ENCODE data around the gene CARD6. TPM values are rescaled to one million over a fixed set of nuclear protein-coding genes. Genes with fewer than 3 reads are reported as not detected.
A peak's percentile ranks its signal among the peaks of the same experiment; 100 is the strongest.

Gene CARD6
- total and polyA plus RNA-seq, 10 donors: 3.8 to 37.1 (median 30.5) TPM

DNA sequence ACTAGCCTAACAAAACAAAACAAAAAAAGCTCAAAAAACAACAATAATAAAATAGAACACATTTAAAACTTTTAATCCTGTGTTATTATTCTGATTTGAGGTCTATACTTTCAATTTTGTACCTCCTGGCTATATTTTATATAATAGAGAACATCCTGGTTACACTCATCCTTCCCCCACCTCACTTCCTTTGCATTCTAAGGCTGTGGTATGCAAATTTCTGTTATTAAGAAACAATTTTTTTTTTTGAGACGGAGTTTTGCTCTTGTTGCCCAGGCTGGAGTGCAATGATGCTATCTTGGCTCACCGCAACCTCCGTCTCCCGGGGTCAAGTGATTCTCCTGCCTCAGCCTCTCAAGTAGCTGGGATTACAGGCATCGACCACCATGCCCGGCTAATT, 3.1 kb upstream of the CARD6 start:
- Histone ChIP-seq H3K4me3 (no peak overlapping the region), H3K4me1 (peaks cover 12 to 71% (median 36%) of the 10 kb centered on the region in 6 donors), H3K36me3 (peaks cover 0 to 13% (median 7%) of the 10 kb centered on the region in 6 donors), H3K9me3 (no peaks in the 10 kb centered on the region), H3K27ac (peak overlapping the region in 3 of 8 donors; percentile 7 to 55 (median 50)), H3K27me3 (replicated peaks in 1 of 7) (no peaks in the 10 kb centered on the region)
- WGBS, 5 donors: 66 to 84% (median 74%) methylated on average over 6 of the region's 6 CpGs
- intact Hi-C loops (cut with DNase I; ENCODE audit: low total_unique reads): no loop called here
- no peak for DNase-seq
- no peak for TF ChIP-seq POLR2A (IDR thresholded peaks at IDR 0.05)
- TF ChIP-seq, protein P1, sequence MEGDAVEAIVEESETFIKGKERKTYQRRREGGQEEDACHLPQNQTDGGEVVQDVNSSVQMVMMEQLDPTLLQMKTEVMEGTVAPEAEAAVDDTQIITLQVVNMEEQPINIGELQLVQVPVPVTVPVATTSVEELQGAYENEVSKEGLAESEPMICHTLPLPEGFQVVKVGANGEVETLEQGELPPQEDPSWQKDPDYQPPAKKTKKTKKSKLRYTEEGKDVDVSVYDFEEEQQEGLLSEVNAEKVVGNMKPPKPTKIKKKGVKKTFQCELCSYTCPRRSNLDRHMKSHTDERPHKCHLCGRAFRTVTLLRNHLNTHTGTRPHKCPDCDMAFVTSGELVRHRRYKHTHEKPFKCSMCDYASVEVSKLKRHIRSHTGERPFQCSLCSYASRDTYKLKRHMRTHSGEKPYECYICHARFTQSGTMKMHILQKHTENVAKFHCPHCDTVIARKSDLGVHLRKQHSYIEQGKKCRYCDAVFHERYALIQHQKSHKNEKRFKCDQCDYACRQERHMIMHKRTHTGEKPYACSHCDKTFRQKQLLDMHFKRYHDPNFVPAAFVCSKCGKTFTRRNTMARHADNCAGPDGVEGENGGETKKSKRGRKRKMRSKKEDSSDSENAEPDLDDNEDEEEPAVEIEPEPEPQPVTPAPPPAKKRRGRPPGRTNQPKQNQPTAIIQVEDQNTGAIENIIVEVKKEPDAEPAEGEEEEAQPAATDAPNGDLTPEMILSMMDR (IDR thresholded peaks at IDR 0.05 in 8 of 11, conservative IDR thresholded peaks at IDR 0.05 in 3 of 11): no peak
- no peak for TF ChIP-seq POLR2AphosphoS5 (IDR thresholded peaks at IDR 0.05)

DNA sequence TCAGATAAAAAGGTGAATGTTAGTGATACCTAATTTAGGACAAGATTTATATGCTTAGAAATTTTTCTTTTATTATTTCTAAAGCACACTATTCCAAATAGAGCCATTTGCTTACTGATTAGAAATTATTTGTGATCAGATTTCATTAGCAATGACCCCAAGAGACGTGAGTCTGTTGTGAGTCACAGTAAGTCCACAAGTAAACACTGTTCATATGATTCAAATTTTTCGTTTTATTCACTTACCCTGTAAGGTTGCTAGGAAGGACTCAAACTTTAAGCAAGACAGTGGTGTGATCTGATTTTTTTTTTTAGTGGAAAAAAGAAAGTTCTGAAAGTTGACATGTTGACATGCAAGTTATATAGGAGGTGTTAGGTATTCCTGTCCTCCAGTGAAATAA, 1.2 kb downstream of the CARD6 start:
- H3K4me3 ChIP-seq: peak overlapping the region; percentile 3 to 61 (median 37)
- no peaks in the 10 kb centered on the region for H3K9me3 ChIP-seq
- peaks cover 0 to 81% (median 31%) of the 10 kb centered on the region in 6 donors for H3K4me1 ChIP-seq
- no peaks in the 10 kb centered on the region for H3K27me3 ChIP-seq (replicated peaks in 1 of 7)
- peaks cover 0 to 34% (median 0%) of the 10 kb centered on the region in 6 donors for H3K36me3 ChIP-seq
- H3K27ac ChIP-seq: peak overlapping the region in 6 of 8 donors; percentile 85 to 91 (median 88)
- no peak for DNase-seq
- TF ChIP-seq POLR2A (IDR thresholded peaks at IDR 0.05) (no peak), POLR2AphosphoS5 (IDR thresholded peaks at IDR 0.05) (no peak)
- TF ChIP-seq, protein P1 (IDR thresholded peaks at IDR 0.05 in 8 of 11, conservative IDR thresholded peaks at IDR 0.05 in 3 of 11): no peak
- WGBS, 5 donors: 43 to 68% (median 54%) methylated on average over 2 of the region's 2 CpGs
- intact Hi-C loops (cut with DNase I; ENCODE audit: low total_unique reads): no loop called here

DNA sequence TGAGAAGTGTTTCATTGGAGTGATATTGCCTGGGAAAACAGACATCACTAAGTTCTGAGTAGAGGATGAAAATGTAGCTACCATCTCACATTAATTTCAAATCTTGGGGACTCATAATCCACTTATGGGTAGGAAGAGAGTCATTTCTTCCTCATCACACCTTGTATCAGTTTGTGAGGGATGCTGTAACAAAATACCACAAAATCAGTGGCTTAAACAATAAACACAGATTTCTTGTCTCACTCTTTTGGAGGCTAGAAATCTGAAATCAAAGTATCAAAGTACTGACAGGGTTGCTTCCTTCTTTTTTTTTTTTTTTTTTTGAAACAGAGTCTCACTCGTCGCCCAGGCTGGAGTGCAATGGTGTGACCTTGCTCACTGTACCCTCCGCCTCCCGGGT, 3.4 kb downstream of the CARD6 start:
- H3K4me1 ChIP-seq: peaks cover 0 to 89% (median 34%) of the 10 kb centered on the region in 6 donors
- intact Hi-C loops (cut with DNase I; ENCODE audit: low total_unique reads): no loop called here
- H3K27me3 ChIP-seq (replicated peaks in 1 of 7): no peaks in the 10 kb centered on the region
- H3K27ac ChIP-seq: no peak overlapping the region
- no peak for DNase-seq
- TF ChIP-seq POLR2A (IDR thresholded peaks at IDR 0.05) (no peak), POLR2AphosphoS5 (IDR thresholded peaks at IDR 0.05) (no peak)
- TF ChIP-seq, protein P1 (IDR thresholded peaks at IDR 0.05 in 8 of 11, conservative IDR thresholded peaks at IDR 0.05 in 3 of 11): no peak
- no peak overlapping the region for H3K4me3 ChIP-seq
- peaks cover 0 to 41% (median 0%) of the 10 kb centered on the region in 6 donors for H3K36me3 ChIP-seq
- WGBS, 5 donors: 86 to 96% (median 93%) methylated on average over 4 of the region's 4 CpGs
- no peaks in the 10 kb centered on the region for H3K9me3 ChIP-seq

DNA sequence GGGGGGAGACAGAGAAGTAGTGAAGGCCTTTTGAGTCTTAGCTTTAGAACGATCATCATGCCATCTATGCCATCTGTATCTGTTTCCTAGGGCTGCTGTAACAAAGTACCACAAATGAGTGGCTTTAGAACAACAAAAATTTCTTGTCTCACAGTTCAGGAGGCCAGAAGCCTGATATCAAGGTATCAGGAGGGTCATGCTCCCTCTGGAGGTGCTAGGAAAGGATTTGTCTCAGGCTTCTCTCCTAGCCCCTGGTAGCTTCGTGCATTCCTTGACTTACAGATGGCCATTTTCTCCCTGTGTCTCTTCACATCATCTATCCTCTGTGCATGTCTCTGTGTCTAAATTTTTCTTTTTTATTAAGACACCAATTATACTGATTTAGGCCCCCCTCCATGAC, 5.2 kb downstream of the CARD6 start:
- Histone ChIP-seq H3K36me3 (peaks cover 0 to 55% (median 0%) of the 10 kb centered on the region in 6 donors), H3K4me1 (peaks cover 0 to 84% (median 30%) of the 10 kb centered on the region in 6 donors), H3K9me3 (no peaks in the 10 kb centered on the region), H3K27me3 (replicated peaks in 1 of 7) (no peaks in the 10 kb centered on the region), H3K27ac (no peak overlapping the region), H3K4me3 (no peak overlapping the region)
- DNase-seq: no peak
- intact Hi-C loops (cut with DNase I; ENCODE audit: low total_unique reads): no loop called here
- WGBS, 5 donors: 93 to 95% (median 94%) methylated on average over 2 of the region's 2 CpGs
- TF ChIP-seq, protein P1 (IDR thresholded peaks at IDR 0.05 in 8 of 11, conservative IDR thresholded peaks at IDR 0.05 in 3 of 11): no peak
- TF ChIP-seq POLR2AphosphoS5 (IDR thresholded peaks at IDR 0.05) (no peak), POLR2A (IDR thresholded peaks at IDR 0.05) (no peak)

All from spleen (tissue), 11 donors.